Stimulated activated memory B cell treated with anti-CD40 and anti-IgM and Interleukin-4, amounts not matched to agents 10 μg/mL and 1 μg/mL and 100 μg/mL, for 72 hours (primary cell): ENCODE results near the gene CDKL4.
"Not testable (repeated sequence)": the region's sequence is repeated elsewhere in the genome, so short reads cannot be mapped to it uniquely, and the experiment has no call there.

Experiments used
- ATAC-seq: fragments of 150-1000 bp; cut with Tn5 transposase; 2 replicates; pipeline ENCODE4 v1.10.0; 2021
- H3K27ac Mint-ChIP-seq: one replicate; pipeline ENCODE4 v1.8.0; 2022; ENCODE audit warnings: mild to moderate bottlenecking, mixed read lengths
- H3K27me3 Mint-ChIP-seq: one replicate; pipeline ENCODE4 v1.8.0; 2022; ENCODE audit warnings: mixed read lengths
- H3K36me3 Mint-ChIP-seq: one replicate; pipeline ENCODE4 v1.8.0; 2022; ENCODE audit warnings: mixed read lengths
- H3K4me1 Mint-ChIP-seq: one replicate; pipeline ENCODE4 v1.8.0; 2022; ENCODE audit warnings: mixed read lengths
- H3K4me3 Mint-ChIP-seq: one replicate; pipeline ENCODE4 v1.8.0; 2022; ENCODE audit warnings: mild to moderate bottlenecking, moderate library complexity, mixed read lengths
- H3K9me3 Mint-ChIP-seq: one replicate; pipeline ENCODE4 v1.8.0; 2022; ENCODE audit warnings: mixed read lengths

Gene CDKL4

GRCh38 chr2:39175026-39175812 lies 68.6 kb downstream of the CDKL4 start:
- no peaks in the 10 kb centered on the region for H3K9me3 Mint-ChIP-seq
- H3K4me1 Mint-ChIP-seq, result no peaks in the 10 kb centered on the region
- H3K36me3 Mint-ChIP-seq, result no peaks in the 10 kb centered on the region
- no peak overlapping the region for H3K4me3 Mint-ChIP-seq
- no peak for ATAC-seq
- no peak overlapping the region for H3K27ac Mint-ChIP-seq
- H3K27me3 Mint-ChIP-seq, result no peaks in the 10 kb centered on the region

GRCh38 chr2:39174022-39174421 lies 69.7 kb downstream of the CDKL4 start:
- no peaks in the 10 kb centered on the region for H3K27me3 Mint-ChIP-seq
- ATAC-seq, result no peak
- no peak overlapping the region for H3K4me3 Mint-ChIP-seq
- no peaks in the 10 kb centered on the region for H3K36me3 Mint-ChIP-seq
- no peaks in the 10 kb centered on the region for H3K4me1 Mint-ChIP-seq
- H3K27ac Mint-ChIP-seq, result no peak overlapping the region
- no peaks in the 10 kb centered on the region for H3K9me3 Mint-ChIP-seq

GRCh38 chr2:39172047-39172706 lies 71.6 kb downstream of the CDKL4 start:
- H3K27ac Mint-ChIP-seq, H3K9me3 Mint-ChIP-seq, H3K27me3 Mint-ChIP-seq, H3K4me3 Mint-ChIP-seq, H3K36me3 Mint-ChIP-seq, H3K4me1 Mint-ChIP-seq, ATAC-seq: not testable (repeated sequence)

DNA sequence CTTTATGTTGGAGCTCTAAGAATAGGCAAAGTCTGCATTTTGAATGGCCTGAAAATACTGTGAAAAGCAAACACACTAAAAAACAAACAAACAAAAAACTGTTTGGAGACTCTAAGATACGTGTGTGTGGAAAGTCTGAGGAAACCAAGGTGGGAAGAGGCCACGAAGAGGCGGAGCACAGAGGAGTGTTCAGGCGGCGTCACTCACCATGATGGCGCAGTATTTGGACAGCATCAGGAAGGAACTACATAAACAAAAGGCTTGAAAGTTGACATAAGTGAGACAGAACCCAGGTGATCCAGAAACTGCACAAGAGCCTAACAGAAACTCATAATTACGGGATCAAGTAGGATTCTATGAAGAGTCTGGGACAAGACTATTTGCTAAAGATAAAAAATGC lies 72.1 kb downstream of the CDKL4 start:
- H3K27ac Mint-ChIP-seq, result no peak overlapping the region
- no peaks in the 10 kb centered on the region for H3K36me3 Mint-ChIP-seq
- no peaks in the 10 kb centered on the region for H3K9me3 Mint-ChIP-seq
- H3K4me1 Mint-ChIP-seq, result no peaks in the 10 kb centered on the region
- H3K4me3 Mint-ChIP-seq, result no peak overlapping the region
- no peak for ATAC-seq
- no peaks in the 10 kb centered on the region for H3K27me3 Mint-ChIP-seq

DNA sequence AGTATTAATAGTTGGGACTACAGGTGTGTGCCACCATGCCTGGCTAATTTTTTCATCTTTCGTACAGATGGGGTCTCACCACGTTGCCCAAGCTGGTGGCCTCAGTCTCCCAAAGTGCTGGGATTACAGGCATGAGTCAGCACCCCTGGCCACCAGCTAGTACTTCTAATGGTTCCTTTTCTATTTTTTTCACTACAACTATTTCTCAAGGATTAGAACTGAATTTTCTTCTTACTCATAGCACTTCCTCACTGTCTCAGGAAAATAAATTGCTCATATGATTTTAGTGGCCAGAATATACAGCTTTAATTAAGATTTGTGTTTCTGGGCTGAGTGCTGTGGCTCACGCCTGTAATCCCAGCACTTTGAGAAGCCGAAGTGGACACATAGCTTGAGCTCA lies 79.7 kb downstream of the CDKL4 start:
- no peaks in the 10 kb centered on the region for H3K4me1 Mint-ChIP-seq
- H3K9me3 Mint-ChIP-seq, result peaks cover 3% of the 10 kb centered on the region
- no peak overlapping the region for H3K27ac Mint-ChIP-seq
- no peaks in the 10 kb centered on the region for H3K27me3 Mint-ChIP-seq
- no peak overlapping the region for H3K4me3 Mint-ChIP-seq
- H3K36me3 Mint-ChIP-seq, result no peaks in the 10 kb centered on the region
- no peak for ATAC-seq

DNA sequence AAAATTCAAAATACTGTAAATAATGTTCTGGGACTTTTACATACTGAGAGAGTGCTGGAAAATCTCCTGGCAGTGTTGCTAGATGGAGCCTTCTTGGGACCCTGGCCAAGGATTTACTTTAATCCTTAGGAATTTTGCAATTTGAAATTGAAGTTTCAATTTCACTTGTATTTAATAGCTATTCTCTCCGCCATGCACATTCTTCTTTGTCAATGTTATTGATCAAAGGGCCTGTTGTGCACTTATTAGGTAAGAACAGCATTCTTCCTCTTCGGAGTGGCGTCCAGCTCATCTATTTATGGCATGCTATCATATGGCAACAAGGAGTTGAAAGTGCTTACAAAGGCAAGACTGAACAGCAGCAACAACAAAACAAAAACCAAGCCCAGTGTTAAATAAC lies 82.8 kb downstream of the CDKL4 start:
- no peaks in the 10 kb centered on the region for H3K4me1 Mint-ChIP-seq
- no peak for ATAC-seq
- no peak overlapping the region for H3K4me3 Mint-ChIP-seq
- no peaks in the 10 kb centered on the region for H3K36me3 Mint-ChIP-seq
- peaks cover 3% of the 10 kb centered on the region for H3K9me3 Mint-ChIP-seq
- H3K27me3 Mint-ChIP-seq, result no peaks in the 10 kb centered on the region
- H3K27ac Mint-ChIP-seq, result no peak overlapping the region

GRCh38 chr2:39159283-39159682 lies 84.5 kb downstream of the CDKL4 start:
- Mint-ChIP-seq H3K4me3 (no peak overlapping the region), H3K4me1 (no peaks in the 10 kb centered on the region), H3K27ac (no peak overlapping the region), H3K27me3 (no peaks in the 10 kb centered on the region), H3K9me3 (peaks cover 3% of the 10 kb centered on the region), H3K36me3 (no peaks in the 10 kb centered on the region)
- ATAC-seq, result no peak

GRCh38 chr2:39158351-39158750 lies 85.4 kb downstream of the CDKL4 start:
- Mint-ChIP-seq H3K4me3 (no peak overlapping the region), H3K27ac (no peak overlapping the region), H3K36me3 (no peaks in the 10 kb centered on the region), H3K4me1 (no peaks in the 10 kb centered on the region), H3K27me3 (no peaks in the 10 kb centered on the region), H3K9me3 (peaks cover 1% of the 10 kb centered on the region)
- no peak for ATAC-seq

DNA sequence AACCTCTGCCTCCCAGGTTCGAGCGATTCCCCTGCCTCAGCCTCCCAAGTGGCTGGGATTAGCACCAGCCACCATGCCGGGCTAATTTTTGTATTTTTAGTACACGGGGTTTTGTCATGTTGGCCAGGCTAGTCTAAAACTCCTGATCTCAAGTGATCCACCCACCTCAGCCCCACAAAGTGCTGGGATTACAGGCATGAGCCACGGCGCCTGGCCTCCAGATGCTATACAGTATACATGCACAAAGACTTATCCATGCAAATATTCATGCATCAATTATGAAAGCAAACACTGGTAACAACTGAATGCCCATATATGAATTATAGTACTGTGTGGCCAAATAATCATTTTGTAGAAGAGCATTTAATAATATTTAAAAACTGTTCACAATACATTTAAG lies 86.9 kb downstream of the CDKL4 start:
- no peak overlapping the region for H3K4me3 Mint-ChIP-seq
- no peak for ATAC-seq
- no peaks in the 10 kb centered on the region for H3K36me3 Mint-ChIP-seq
- no peaks in the 10 kb centered on the region for H3K27me3 Mint-ChIP-seq
- H3K4me1 Mint-ChIP-seq, result no peaks in the 10 kb centered on the region
- H3K27ac Mint-ChIP-seq, result no peak overlapping the region
- H3K9me3 Mint-ChIP-seq, result no peaks in the 10 kb centered on the region

DNA sequence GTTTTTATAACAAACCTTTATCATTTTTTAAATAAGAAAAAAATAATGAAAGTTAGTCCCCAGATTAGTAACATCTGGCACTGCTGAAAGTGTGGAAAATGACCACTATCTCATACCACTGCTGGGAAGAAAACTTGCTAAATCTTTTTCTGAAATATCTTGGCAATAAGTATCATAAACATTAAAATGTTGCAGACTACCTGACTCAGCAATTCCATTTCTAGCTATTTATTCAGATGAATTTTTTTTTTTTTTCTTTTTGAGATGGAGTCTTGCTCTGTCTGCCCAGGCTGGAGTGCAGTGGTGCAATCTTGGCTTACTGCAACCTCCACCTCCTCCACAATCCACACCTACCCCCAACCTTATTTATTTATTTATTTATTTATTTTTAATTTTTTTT lies 87.7 kb downstream of the CDKL4 start:
- H3K4me1 Mint-ChIP-seq, result no peaks in the 10 kb centered on the region
- no peaks in the 10 kb centered on the region for H3K36me3 Mint-ChIP-seq
- no peak for ATAC-seq
- H3K9me3 Mint-ChIP-seq, result no peaks in the 10 kb centered on the region
- H3K27me3 Mint-ChIP-seq, result no peaks in the 10 kb centered on the region
- H3K27ac Mint-ChIP-seq, result no peak overlapping the region
- H3K4me3 Mint-ChIP-seq, result no peak overlapping the region

- not testable (repeated sequence) for H3K4me1 Mint-ChIP-seq, ATAC-seq, H3K27ac Mint-ChIP-seq, H3K27me3 Mint-ChIP-seq, H3K9me3 Mint-ChIP-seq, H3K4me3 Mint-ChIP-seq, H3K36me3 Mint-ChIP-seq
Measured at GRCh38 chr2:39155573-39155972, 88.2 kb downstream of the CDKL4 start.

GRCh38 chr2:39154944-39155343 lies 88.8 kb downstream of the CDKL4 start:
- H3K27me3 Mint-ChIP-seq, result no peaks in the 10 kb centered on the region

DNA sequence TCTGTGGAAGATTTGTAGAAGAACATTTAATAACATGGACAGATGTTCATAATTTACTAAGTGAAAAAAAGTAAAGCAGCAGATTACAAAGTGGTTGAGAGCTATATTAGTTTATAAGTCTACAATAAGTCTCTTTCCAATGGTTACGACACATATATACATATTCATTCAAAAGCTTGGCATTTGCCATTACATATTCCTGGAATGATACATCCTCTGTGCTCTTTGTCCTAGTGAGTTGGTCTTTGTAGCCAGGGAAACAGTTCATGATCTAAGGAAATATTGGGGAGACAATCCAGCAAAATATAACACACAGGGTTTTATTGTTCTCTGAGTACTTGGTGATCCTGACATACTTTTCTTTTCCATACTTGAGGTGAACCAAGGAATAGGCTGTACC lies 90.5 kb downstream of the CDKL4 start:
- H3K4me3 Mint-ChIP-seq, result no peak overlapping the region
- H3K27me3 Mint-ChIP-seq, result no peaks in the 10 kb centered on the region
- no peak overlapping the region for H3K27ac Mint-ChIP-seq
- peaks cover 7% of the 10 kb centered on the region for H3K4me1 Mint-ChIP-seq
- no peak for ATAC-seq
- no peaks in the 10 kb centered on the region for H3K9me3 Mint-ChIP-seq
- H3K36me3 Mint-ChIP-seq, result no peaks in the 10 kb centered on the region

More at GRCh38 chr2:39154944-39155343, 88.8 kb downstream of the CDKL4 start:
- no peaks in the 10 kb centered on the region for H3K36me3 Mint-ChIP-seq
- no peak overlapping the region for H3K4me3 Mint-ChIP-seq
- no peak overlapping the region for H3K27ac Mint-ChIP-seq
- ATAC-seq, result no peak
- H3K4me1 Mint-ChIP-seq, result peaks cover 4% of the 10 kb centered on the region
- H3K9me3 Mint-ChIP-seq, result no peaks in the 10 kb centered on the region

DNA sequence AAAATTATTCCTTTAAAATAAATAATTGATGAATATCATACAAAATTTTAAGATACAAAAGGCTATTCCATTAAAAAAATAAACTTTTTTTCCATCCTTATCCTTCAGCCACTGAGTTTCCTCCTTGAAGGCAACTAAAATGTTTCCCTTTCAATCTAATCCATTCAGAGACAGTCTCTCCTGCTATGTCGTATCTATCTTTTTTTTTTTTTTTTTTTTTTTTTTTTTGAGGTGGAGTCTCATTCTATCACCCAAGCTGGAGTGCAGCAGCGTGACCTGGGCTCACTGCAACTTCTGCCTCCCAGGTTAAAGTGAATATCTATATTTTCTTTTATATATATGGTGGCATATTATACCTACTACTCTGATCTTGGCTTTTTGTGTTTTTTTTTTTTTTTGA lies 91.3 kb downstream of the CDKL4 start:
- no peak for ATAC-seq
- Mint-ChIP-seq H3K36me3 (no peaks in the 10 kb centered on the region), H3K27ac (no peak overlapping the region), H3K4me1 (peaks cover 7% of the 10 kb centered on the region), H3K9me3 (no peaks in the 10 kb centered on the region), H3K4me3 (no peak overlapping the region), H3K27me3 (no peaks in the 10 kb centered on the region)

- H3K27me3 Mint-ChIP-seq, result no peaks in the 10 kb centered on the region
- no peak overlapping the region for H3K27ac Mint-ChIP-seq
- no peak for ATAC-seq
- no peaks in the 10 kb centered on the region for H3K9me3 Mint-ChIP-seq
- H3K4me3 Mint-ChIP-seq, result no peak overlapping the region
- no peaks in the 10 kb centered on the region for H3K36me3 Mint-ChIP-seq
- H3K4me1 Mint-ChIP-seq, result peaks cover 7% of the 10 kb centered on the region
Measured at GRCh38 chr2:39150890-39151497, 92.8 kb downstream of the CDKL4 start.

GRCh38 chr2:39150102-39150562 lies 93.6 kb downstream of the CDKL4 start:
- no peaks in the 10 kb centered on the region for H3K27me3 Mint-ChIP-seq
- no peaks in the 10 kb centered on the region for H3K36me3 Mint-ChIP-seq

More at GRCh38 chr2:39150102-39150562, 93.6 kb downstream of the CDKL4 start:
- H3K27ac Mint-ChIP-seq, result no peak overlapping the region
- no peaks in the 10 kb centered on the region for H3K9me3 Mint-ChIP-seq
- H3K4me3 Mint-ChIP-seq, result no peak overlapping the region
- H3K4me1 Mint-ChIP-seq, result peaks cover 7% of the 10 kb centered on the region
- no peak for ATAC-seq
